SU-DHL-6 (cell line): ENCODE measurements around the gene ARVCF.

Source experiments
- CTCF ChIP-seq: fragments of 200-600 bp; sonication (generic); IDR thresholded peaks from one replicate; pipeline ENCODE4 v1.5.1; 2017; ENCODE audit warnings: antibody characterized with exemption, mild to moderate bottlenecking, low read length, moderate library complexity; ENCODE audit not compliant: insufficient read depth, poor library complexity, severe bottlenecking
- EZH2phosphoT487 ChIP-seq: fragments of 200-600 bp; sonication (generic), shearing (Covaris generic); conservative IDR thresholded peaks from 2 replicates; pipeline ENCODE4 v1.6.1; 2018; ENCODE audit warnings: mild to moderate bottlenecking, antibody characterized with exemption, low read length, moderate library complexity, mixed read lengths

- TF ChIP-seq CTCF = no peak
- no peak for TF ChIP-seq EZH2phosphoT487
These were observed 20.8 kb upstream of the ARVCF start for GRCh38 chr22:20037419-20037818.
